CD4-positive, alpha-beta T cell treated with Interleukin-15 for 4 hours (primary cell): Measurements from ENCODE around the gene CORO6.

Source experiments
- DNase-seq: peaks from one replicate; pipeline ENCODE4 v3.0.0-alpha.2; 2020; ENCODE audit warnings: low spot score

The CORO6 gene

DNA sequence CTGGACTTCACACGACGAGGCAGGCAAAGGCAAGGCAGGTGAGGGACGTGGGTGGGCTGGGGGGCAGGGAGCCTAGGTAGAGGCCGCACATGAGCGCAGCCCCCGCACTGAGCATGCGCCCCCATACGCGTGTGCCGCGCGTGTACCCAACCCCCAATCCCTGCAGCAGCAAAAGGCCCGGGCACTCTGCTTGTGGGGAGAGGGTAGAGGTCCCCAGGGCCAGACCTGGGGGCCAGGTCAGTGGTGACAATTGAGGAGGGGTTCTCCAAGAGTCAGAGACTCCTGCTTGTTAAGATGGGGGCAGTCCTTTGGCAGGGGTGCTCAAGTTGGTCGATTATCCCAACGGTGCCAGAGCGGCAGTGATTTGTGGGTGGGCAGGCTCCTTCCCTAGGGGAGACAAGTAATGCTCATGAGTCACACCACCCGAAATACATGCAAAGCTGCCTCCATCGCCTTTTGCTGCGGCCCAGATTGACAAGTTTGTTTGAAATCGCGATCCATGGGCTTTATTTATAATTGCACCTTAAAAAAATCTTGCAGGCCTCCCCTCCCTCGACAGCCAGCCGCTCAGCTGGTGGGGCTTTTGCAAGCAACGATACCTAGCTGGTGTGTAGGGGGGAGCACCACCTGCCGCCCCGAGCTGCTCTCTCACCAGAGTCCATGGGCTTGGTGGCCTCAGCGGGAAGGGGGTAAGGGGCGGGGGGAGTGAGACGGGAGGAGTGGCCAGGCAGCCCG, 32.1 kb downstream of the CORO6 start:
- DNase-seq = no peak

DNA sequence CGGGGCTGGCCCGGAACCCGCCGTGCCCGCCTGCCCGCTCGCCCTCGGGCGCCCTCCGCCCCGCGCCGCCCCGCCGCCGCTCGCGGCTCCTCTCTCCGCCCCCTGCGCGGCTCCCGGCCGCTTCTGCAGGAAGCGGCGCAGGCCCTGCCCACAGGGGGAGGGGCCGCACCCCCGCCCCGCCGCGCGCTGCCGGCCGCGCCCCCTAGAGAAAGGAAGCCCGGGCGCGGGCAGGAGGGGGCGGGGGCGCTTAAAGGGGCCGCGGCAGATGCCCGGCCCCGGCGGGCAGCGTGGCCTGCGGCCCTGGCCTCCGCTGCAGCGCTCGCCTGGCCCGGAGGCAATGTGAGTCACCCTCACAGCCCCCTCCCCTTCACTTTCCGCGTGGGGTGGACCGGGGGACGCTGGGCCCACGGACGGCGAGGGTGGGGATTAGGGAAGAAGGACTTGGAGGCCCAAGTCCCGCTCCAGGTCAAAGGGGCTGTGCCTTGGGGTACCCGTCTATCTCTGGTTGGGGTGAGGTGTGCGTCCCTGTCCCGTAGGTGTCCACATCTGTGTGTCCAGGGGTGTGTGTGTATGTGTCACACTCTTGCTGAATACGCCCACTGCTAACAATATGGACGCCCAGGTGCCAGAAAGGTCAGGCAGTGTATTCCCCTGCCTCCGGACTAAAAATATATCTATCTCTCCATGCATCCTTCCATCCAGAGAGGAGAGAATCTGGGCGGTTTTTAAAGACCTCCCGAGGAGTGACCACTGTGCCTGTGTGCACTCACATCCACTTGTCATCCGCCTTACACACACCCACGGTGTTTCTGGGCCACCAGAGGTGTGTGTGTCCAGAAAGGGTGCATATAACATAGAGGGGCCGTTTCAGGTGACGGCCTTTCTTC, 32.9 kb downstream of the CORO6 start, which contains the start of gene GIT1:
Gene GIT1 (minus strand): TSS at position 125 of the 887 bp plus-strand sequence. CDS start 270 bp downstream, outside the sequence.
- DNase-seq = peak; percentile 81

DNA sequence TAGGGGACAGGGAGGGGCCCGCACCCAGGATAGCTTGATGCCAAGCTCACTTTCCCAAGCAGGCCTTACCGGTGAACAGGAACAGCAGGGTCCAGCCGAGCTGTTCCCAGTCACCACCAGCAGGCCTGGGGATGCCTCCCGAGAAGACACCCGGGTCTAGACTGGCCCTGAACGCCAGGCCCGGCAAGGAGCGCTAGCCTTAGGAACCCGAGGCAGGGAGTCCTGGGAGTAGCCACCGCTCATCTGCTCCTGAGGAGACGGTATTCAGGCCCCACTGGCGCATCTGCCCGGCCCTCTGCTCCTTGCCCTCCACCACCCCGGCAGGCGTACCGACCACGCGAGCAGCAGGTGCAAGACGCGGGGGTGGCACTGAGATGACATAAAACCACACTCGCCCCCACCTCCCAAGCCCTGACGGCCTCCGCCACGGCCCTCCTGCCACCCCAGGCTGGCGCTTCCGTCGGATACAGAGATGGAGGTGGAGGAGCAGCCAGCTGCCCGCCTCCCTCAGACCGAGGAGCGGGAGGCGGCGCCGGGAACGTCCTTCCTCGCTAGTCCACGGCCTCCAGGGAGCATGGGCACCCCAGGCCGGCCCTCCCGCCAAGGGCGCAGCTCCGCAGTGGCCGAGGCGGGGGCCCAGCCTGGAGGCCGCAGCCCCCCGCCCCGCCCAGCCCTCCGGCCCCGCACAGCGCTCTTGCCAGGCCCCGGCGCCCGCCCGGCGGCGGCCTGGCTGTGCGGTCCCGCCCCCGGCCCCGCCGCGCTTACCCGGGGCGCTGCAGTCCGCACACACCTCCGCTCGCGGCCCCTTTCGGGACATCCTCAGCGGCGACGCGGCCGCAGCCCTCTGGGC, 33.9 kb downstream of the CORO6 start:
- no peak for DNase-seq

DNA sequence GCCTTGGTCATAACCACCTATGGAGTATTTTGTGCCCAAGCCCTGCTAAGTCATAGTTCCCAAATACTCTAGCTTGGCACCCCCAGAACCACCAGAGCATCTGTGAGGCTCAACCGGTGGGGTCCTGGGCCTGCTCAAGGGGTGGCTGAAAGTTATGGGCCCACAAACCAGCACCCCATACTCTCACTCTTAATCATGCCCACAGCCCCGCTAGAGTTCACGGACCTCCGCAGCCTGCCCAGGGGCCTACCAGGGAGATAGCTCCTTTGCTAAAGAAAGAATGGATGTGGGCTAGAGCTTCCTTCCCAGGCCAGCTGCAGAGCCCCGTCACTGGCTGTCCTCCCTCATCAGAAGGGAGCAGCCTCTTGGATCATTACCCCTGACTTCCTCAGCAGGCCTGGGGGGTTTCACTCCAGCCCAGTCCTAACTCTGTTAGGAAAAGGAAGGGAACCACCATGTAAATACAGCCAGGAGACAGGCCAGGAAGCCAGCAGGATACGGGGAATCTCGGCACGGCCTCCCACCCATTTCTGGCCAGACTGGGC, 34.6 kb downstream of the CORO6 start:
- DNase-seq = no peak

DNA sequence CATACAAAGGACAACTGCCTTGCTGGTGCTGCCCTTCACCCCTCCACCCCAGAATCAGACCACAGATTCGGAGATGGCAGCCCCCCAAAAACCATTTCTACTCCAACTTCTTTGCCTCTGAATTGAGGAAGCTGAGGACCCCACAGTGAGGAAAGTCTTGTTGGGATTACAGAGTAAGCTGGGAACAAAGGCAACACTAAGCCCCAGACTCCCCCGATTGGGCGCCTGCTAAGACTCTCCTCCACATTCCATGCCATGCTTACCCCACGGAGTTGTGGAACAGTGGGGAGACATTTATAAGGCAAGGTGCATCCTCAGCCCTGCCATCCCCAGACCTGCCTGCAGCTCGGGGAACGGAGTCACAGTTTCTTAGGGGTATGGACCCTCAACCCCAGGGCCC, 35.1 kb downstream of the CORO6 start:
- DNase-seq = no peak

DNA sequence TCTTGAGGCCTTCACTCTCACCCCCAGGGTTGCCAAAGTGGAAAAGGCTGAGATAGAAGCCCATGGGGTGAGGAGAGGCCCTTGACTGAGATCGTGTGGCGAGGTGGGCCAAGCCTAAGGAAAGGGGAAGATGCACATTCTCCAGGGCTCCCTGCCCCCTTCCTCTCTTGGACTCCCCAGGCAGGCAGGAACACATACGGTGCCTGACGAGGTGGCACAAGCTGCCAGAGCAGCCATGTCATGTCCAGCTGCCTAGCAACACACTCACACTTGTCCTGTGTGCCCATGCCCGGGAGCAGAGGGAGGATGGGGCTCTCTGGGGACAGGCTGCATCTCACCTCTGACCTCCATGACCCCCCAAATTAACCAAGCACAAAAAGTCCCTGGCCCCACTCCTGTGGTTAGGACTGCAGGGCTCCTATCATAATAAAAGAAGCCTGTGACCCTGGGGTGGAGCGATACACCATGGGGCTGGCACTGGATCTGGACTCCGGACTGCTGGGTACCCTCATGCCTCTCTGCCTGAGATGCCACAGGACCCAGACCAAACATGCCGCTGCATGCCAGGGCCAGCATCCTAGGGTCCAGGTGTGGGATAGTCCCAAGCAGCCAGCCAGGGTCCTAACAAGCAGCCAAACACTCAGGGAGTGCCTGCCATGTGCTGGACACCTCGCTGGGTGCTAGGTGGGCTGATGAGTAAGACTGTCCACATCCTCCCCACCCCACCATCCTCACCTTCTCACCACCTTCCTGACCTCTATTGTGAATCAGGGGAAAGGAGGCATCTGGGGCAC, 35.8 kb downstream of the CORO6 start:
- no peak for DNase-seq

DNA sequence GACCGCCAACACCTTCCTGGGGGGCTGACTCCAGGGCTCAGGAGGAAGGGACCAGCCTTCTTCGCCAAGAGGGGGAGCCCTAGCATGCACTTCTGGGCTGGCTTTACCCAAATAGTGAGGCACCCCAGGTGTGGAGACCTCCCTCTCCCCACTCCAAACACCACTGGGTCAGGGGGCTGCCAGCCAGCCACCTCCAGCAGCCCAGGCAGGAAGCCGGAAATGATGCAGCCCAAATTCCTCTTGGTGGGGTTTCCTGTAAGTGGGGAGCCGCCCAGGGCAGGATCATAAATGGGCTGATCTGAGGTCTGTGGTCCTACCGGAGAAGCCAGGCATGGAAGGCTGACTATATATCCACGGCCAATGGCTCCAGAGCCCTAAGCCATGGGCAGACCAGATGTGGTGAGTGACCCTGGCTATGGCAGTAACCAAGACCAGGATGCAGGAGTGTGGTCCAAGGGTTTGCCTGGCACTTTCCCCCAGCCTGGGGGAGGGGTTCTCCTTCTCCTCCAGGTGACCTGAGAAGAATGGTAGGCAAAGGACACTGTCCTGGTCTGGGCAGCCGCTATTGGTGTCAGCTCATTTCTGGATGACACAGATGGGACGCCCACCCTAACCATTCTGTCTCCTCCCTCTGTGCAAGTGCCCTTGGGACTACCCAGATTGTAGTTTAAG, 37.5 kb downstream of the CORO6 start:
- DNase-seq = peak; percentile 36

DNA sequence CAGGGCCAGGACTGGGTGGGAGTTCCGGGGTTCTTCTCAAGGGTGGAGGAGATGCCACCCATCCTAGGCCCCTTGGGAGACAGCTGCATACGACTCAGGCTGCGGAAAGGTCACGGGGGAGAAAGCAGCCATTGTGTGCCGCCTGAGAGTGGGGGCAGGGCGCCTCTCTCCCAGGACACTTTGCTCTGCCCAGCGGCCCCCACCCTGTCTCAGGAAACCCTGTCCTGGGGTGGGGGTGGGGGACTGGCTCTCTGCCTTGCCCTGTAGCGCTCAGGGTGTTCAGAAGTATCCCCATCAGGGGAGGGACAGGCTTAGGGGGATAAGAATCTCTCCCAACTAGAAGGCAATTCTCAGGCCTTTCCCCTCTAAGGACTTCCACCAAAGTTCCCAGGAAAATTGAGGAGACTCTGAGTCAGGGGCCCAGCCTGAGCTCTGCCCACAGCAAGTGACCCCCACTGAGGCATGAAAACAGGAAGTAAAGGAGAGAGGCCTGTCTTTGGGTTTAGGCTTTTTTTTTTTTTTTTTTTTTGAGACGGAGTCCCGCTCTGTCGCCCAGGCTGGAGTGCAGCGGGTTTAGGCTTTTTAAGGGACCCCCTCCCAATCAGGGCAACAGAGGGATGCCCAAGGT, 38.1 kb downstream of the CORO6 start:
- no peak for DNase-seq

DNA sequence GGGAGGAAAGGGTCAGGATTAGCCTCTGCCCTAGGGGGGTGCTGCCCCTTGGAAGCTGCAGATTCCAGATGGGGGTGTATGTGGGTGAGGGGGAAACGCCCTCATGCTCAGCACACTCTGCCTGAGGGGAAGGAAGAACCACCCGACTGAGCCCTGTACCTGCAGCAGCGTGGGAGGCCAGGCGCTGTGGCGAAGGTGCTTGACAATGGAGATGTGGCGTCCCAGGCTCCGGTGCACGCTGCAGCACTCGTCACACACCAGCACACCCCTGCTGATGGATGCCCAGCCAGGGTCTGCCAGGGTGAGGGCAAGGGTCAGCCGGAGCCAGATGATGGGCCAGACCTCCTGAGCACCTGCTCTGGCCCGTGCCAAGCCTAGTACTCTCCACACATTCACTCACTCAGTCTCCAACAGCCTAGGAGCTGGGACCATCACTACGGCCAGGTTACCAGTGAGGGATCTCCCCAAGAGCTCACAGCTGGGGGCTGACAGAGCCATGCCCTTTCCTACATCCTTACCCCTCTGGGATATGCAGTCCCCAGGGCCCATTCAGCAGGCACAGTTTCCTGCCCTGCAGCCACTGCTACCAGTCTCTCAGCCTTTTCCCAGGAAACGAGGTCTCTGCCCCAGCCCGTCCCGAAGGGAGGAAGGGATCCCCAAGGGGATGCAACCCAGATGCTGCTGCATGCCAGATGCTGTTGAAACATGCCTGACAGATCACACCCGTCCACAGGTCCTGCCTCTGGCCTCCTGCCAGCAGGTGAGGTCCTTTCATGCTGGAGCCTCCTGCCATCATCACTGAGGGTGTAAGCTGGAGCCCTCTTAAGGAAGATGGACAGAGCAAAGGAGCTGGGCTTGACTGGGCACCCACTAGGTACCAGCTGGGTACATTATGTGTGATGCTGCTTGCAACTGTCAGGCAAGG, 39.1 kb downstream of the CORO6 start:
- no peak for DNase-seq

DNA sequence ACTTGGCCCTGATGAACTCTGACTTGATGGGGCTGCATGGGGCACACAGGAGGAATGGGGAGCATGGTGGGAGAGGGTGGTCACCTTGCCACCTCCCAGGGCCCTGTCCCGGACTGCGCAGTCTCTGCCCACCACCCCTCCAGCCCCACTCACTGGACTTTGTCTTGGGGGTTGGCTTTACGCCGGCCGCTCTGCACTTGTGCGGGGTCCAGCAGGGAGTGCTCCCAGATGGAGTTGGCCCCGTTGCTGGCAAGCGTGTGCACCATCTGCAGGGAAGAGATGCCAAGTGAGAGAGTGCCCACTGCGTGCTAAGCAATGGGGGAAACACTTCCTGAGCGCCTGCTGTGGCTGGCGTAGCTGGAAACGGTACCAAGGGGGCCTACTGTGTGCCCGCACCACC, 39.9 kb downstream of the CORO6 start:
- no peak for DNase-seq

DNA sequence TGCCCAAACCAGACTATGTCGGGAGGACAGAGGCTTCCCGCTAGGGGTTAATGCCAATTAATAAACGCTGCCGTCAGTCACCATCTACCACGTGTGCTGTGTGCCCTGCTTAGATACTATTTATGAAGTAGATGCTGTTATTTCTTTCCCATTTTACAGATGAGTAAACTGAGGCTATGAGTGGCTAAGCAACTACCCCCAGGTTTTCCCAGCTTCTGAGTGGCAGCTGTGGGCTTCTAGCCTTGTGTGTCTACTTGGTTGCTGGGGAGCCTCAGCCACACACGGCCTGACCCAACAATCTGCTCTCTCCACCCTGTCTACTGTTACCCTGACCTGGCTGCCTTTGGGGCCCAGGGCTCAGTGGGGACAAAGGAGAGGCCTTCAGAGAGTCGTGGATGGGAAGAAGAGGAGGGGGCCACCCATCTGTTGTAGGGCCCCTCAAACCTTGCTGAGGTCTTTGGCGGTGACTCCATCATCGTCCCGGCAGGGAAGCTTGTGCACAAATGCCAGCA, 40.4 kb downstream of the CORO6 start:
- no peak for DNase-seq

DNA sequence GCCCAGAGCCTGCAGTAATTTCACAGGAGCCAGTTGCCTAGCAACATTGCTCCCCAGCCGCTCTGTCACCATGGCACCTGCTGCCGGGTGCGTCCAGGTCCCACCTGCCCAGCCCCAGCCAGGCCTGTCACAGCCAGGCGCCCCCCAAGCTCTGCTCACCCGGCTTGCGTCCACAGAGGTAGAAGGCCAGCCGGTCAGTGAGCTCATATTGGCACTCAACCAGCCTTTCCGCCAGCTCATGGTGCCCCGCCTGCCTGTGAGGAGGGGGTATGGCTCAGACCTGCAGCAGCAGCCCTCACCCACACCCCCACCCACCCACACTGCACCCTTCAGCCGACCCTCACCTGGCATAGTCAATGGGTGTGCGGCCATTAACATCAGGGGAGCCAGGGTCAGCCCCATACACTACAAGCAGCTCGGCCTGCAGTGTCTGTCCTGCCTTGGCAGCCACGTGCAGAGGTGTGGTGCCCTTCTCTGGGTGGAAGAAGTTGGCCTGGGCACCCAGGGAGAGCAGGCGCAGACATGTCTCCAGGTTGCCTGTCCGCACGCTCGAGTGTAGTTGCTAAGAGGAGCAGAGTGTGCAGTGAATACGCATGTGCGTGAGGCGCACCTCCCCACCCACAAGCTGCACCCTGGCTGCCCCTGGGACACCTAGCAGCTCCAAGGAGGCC, 41.0 kb downstream of the CORO6 start:
- DNase-seq = no peak

DNA sequence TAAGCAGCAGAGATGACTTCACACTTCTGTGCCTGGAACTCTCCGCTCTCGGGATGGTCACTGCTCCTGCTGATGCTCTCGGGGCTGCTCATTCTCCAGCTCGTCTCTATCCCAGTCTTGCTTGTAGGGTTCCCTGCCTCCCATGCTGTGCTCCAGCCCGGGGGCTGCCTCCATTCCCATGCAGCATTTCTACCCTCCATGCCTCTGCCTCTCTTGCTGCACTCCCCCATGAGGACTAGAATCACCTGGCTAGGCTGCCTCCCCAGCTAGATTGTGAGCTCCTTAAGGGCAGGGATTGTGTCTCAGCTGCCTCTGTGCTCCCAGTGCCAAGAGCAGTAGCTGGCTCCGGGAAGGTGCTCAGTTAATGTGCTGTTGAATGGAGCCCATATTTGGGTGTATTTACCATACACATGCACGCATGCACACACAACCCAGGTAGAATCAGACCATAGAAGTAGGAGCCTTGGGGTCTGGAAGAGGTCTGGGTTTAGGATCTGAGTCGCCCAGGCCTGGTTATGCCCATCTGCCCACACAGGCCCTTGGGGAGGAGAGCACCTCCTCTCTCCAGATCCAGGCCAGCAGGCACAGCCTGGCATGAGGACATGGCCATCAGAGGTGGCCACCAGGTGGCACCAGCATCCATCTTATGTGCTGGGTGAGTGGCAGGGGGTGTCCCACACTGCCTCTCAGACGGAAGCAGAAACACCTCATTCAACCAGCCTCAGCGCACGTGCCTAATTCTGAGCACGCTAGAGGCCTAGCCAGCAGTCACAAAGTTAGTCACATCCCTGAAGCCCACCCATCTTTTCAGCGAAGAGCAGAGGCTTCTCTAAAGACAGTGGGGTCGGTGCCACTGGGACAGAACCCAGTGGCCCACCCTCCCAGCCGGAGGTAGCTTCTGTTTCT, 42.6 kb downstream of the CORO6 start:
- peak; percentile 92 for DNase-seq

DNA sequence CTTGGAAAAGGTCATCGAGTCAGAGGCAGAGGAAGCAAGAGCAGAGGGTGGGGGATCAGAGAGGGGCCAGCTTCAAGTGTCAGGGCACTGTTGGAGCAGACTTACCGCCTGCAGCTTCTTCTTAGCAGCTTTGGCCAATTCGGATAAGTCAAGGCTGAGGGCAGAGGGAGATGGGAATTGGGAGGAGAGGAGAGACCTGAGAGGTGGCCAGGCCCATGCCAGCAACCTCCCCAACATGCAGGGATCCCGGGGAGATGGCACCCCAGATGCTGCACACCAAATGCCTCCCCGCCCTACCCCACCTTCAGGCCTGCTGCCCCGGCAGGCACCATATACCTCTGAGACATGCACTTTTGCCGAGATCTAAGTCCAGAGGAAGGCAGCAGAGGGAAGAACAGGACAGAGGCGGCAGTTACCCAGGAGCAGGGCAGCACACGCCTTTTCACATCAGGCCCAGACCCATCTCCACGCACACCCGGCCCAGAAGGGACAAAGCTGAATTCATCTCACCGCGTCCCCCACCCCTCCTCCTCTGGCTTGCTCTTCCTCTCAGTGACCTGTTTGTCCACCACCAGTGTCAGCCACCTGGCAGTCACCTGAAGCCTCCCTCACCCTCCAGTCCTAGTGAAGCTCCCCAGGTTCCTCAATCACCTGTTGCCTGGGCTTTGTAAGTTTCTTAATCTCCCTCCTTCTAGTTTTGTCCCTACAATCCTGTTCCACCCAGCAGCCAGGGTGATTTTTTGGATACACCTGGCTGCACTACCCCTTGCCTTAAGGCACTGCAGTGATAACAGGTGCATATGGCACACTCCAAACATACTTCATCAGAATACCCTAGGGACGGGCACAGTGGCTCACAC, 43.9 kb downstream of the CORO6 start:
- DNase-seq = no peak

DNA sequence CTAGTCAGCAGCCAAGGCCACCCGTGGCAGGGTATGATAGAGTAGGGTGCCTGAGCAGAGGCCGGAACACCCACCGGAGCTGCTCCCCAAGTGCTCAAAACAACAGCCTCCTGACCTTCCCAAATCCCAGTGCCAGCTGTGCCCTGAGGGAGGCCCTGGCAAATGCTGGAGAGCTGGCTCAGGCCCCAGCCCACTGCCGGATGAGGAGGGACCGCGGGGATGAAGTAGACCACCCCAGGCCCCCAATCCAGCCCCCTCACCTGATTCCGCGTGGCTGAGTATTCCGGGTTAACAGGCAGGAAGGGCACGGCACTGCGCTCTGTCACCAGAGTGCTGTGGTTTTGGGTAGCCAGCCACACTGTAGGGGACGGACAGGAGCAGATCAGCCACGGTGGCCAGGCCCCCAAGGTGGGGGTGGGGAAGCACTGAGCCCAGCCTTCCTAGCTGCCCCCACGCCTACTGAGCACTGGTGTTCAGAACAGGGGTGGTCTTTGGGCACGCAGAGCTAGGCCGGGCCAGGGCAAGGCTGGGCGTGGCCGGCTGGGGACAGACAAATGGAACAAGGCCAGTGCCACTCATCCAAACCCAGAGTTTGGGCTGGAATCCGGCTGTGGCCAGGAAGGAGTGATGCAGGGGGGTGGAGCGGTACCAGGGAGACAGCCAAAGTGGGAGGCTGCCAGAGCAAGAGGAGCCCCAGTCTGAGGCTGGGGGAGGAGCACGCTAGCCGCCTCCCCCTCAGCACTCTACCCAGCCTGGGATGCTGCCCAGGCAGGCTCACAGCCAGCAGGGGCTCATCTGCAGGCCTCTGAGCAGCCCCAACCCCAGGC, 45.1 kb downstream of the CORO6 start:
- DNase-seq = no peak
